NB4 (cell line): Measurements from ENCODE around the gene ITPR2.

Experiments
- CTCF ChIP-seq: IDR thresholded peaks from one replicate; pipeline ENCODE4 v1.5.1; 2012; ENCODE audit warnings: low read depth, low read length
- MAX ChIP-seq: IDR thresholded peaks from 2 replicates; pipeline ENCODE4 v1.6.1; 2011; ENCODE audit warnings: low read depth, low read length

- TF ChIP-seq CTCF, result no peak
- TF ChIP-seq MAX, result no peak
Measured at GRCh38 chr12:26406813-26407212, 426.2 kb downstream of the ITPR2 start.
